Upper lobe of left lung (tissue), 4 donors: ENCODE data around the gene TTC7B.

ENCODE experiments used
- EP300 ChIP-seq, 4 donors: sonication (generic); formaldehyde crosslinking; IDR thresholded peaks; one replicate each; pipeline ENCODE4 v1.5.1; 2017; ENCODE audit warnings: antibody characterized with exemption in 4 of 4, control low read depth in 2 of 4
- POLR2A ChIP-seq, 4 donors: fragments of 450-650 bp; IDR thresholded peaks; one replicate each; pipeline ENCODE4 v1.5.1; 2016 to 2017; ENCODE audit warnings: antibody characterized with exemption in 4 of 4, mild to moderate bottlenecking in 2 of 4
- TF ChIP-seq, protein P1 (sequence below), 6 experiments: fragments of 450-650 bp in 4 of 6; fragments of 200-600 bp in 2 of 6; sonication (generic) in 2 of 6; IDR thresholded peaks; one replicate each; pipeline ENCODE4 v1.5.1; 2016 to 2019; ENCODE audit warnings: antibody characterized with exemption in 6 of 6

DNA sequence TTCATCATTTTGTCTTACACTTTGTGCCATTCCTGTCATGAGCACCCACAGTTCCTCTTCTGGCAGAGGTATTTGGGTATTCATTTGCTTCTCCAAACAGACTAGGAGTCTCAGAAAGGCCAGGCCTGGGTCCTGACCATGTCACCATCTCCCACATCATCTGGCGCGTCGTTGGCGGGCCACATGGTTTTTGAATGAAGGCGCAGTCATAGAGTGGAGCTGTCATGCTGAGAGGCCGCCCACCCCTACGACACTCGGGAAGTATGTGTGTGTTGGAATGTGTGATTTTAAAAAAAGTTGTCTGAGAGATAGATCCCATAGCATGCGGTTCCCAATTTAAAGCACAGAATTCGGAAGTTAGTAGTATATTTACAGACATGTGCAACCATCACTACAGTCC lies 15.6 kb upstream of the TTC7B start:
- TF ChIP-seq, protein P1, sequence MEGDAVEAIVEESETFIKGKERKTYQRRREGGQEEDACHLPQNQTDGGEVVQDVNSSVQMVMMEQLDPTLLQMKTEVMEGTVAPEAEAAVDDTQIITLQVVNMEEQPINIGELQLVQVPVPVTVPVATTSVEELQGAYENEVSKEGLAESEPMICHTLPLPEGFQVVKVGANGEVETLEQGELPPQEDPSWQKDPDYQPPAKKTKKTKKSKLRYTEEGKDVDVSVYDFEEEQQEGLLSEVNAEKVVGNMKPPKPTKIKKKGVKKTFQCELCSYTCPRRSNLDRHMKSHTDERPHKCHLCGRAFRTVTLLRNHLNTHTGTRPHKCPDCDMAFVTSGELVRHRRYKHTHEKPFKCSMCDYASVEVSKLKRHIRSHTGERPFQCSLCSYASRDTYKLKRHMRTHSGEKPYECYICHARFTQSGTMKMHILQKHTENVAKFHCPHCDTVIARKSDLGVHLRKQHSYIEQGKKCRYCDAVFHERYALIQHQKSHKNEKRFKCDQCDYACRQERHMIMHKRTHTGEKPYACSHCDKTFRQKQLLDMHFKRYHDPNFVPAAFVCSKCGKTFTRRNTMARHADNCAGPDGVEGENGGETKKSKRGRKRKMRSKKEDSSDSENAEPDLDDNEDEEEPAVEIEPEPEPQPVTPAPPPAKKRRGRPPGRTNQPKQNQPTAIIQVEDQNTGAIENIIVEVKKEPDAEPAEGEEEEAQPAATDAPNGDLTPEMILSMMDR (IDR thresholded peaks at IDR 0.05) = no peak
- no peak for TF ChIP-seq EP300 (IDR thresholded peaks at IDR 0.05)
- no peak for TF ChIP-seq POLR2A (IDR thresholded peaks at IDR 0.05)
